HG03103 (cell line): ENCODE data around the gene ELP6.
"Not testable (repeated sequence)": the region's sequence is repeated elsewhere in the genome, so short reads cannot be mapped to it uniquely, and the experiment has no call there.

Experiments used
- ATAC-seq: cut with Tn5 transposase; IDR thresholded peaks from one replicate; pipeline ENCODE4 v1.9.1; 2021; ENCODE audit warnings: low read depth; ENCODE audit not compliant: unreplicated experiment

The ELP6 gene

GRCh38 chr3:47515100-47515499 lies 1.6 kb upstream of the ELP6 start:
- ATAC-seq: no peak

GRCh38 chr3:47512416-47513124 lies 942 bp downstream of the ELP6 start:
- ATAC-seq: no peak

- not testable (repeated sequence) for ATAC-seq
These were observed 8.2 kb downstream of the ELP6 start for GRCh38 chr3:47505267-47505666.

GRCh38 chr3:47504113-47504512 lies 9.4 kb downstream of the ELP6 start:
- ATAC-seq: no peak

- no peak for ATAC-seq
These were observed 10.5 kb downstream of the ELP6 start for GRCh38 chr3:47503033-47503432.

GRCh38 chr3:47496892-47497291 lies 16.6 kb downstream of the ELP6 start:
- no peak for ATAC-seq

- ATAC-seq: no peak
These were observed 17.6 kb downstream of the ELP6 start for GRCh38 chr3:47495886-47496285.

- no peak for ATAC-seq
These were observed 18.4 kb downstream of the ELP6 start for GRCh38 chr3:47495111-47495510.

GRCh38 chr3:47491777-47492176 lies 21.7 kb downstream of the ELP6 start:
- no peak for ATAC-seq

GRCh38 chr3:47491186-47491585 lies 22.3 kb downstream of the ELP6 start:
- no peak for ATAC-seq

GRCh38 chr3:47487265-47487664 lies 26.2 kb downstream of the ELP6 start:
- no peak for ATAC-seq

- no peak for ATAC-seq
These were observed 27.7 kb downstream of the ELP6 start for GRCh38 chr3:47485812-47486211.

- no peak for ATAC-seq
These were observed 31.1 kb downstream of the ELP6 start for GRCh38 chr3:47482366-47482765.

- not testable (repeated sequence) for ATAC-seq
These were observed 31.7 kb downstream of the ELP6 start for GRCh38 chr3:47481763-47482162.

- not testable (repeated sequence) for ATAC-seq
These were observed 33.2 kb downstream of the ELP6 start for GRCh38 chr3:47480267-47480666.

- ATAC-seq: no peak
These were observed 33.7 kb downstream of the ELP6 start for GRCh38 chr3:47479826-47480160.

GRCh38 chr3:47478022-47478421 lies 35.5 kb downstream of the ELP6 start:
- no peak for ATAC-seq

- ATAC-seq: no peak
These were observed 36.8 kb downstream of the ELP6 start for GRCh38 chr3:47476644-47477199.

- no peak for ATAC-seq
These were observed 37.2 kb downstream of the ELP6 start for GRCh38 chr3:47476330-47476626.

GRCh38 chr3:47475570-47476329 lies 37.8 kb downstream of the ELP6 start, which contains the start of gene SCAP:
Gene SCAP, minus strand, starts transcription at chr3:47475941. Its CDS starts 32,948 bp downstream, at chr3:47442993.
- peak; percentile 85 for ATAC-seq

- no peak for ATAC-seq
These were observed 38.4 kb downstream of the ELP6 start for GRCh38 chr3:47475029-47475569.

GRCh38 chr3:47473391-47473790 lies 40.1 kb downstream of the ELP6 start:
- ATAC-seq: no peak
